IMR-90 (cell line): ENCODE measurements around the gene BCL11A. TPM values are rescaled to one million over a fixed set of nuclear protein-coding genes. Genes with fewer than 3 reads are reported as not detected.
A peak's percentile ranks its signal among the peaks of the same experiment; 100 is the strongest.

Experiments
- ATAC-seq: fragments of 200-7000 bp; cut with Tn5 transposase; 2 replicates; pipeline ENCODE4 v1.9.1; 2020; ENCODE audit warnings: low read depth, mild to moderate bottlenecking, moderate library complexity
- BruUV-seq: library from RNA; stranded (reverse); fragments of 400-500 nt; replicated peaks from 2 replicates; lab custom pipeline; 2021; lab: Mats Ljungman, UMichigan
- CTCF ChIA-PET: fragments of 300-600 bp; formaldehyde crosslinking; extraction: SDS; loops from one replicate; lab custom pipeline; 2021; ENCODE audit warnings: antibody characterized with exemption; lab: Yijun Ruan, JAX
- POLR2A ChIA-PET: fragments of 300-600 bp; sonication (Branson Sonifier 250); formaldehyde crosslinking; loops from one replicate; lab custom pipeline; 2022; ENCODE audit warnings: antibody characterized with exemption; ENCODE audit not compliant: unreplicated experiment; lab: Charles Lee
- DNase-seq: peaks from one replicate; pipeline ENCODE4 v3.0.0; 2013
- H2AFZ ChIP-seq: replicated peaks from 2 replicates; pipeline ENCODE3; 2013; ENCODE audit warnings: low read length, mild to moderate bottlenecking; ENCODE audit not compliant: poor library complexity
- H2AK5ac ChIP-seq: 2 replicates; pipeline ENCODE4 v1.6.1; 2013; ENCODE audit warnings: low read depth, low read length, inconsistent platforms
- H2AK9ac ChIP-seq: replicated peaks from 2 replicates; pipeline ENCODE3; 2013; ENCODE audit warnings: mild to moderate bottlenecking, low read depth, low read length, moderate library complexity; ENCODE audit not compliant: poor library complexity
- H2BK120ac ChIP-seq: 2 replicates; pipeline ENCODE4 v1.6.1; 2013; ENCODE audit warnings: low read depth, low read length, inconsistent platforms
- H2BK15ac ChIP-seq: 3 replicates; pipeline ENCODE4 v1.6.1; 2013; ENCODE audit warnings: low read depth, low read length, inconsistent platforms
- H2BK20ac ChIP-seq: 2 replicates; pipeline ENCODE4 v1.6.1; 2013; ENCODE audit warnings: low read depth, mild to moderate bottlenecking, inconsistent platforms, low read length, moderate library complexity
- H2BK5ac ChIP-seq: 2 replicates; pipeline ENCODE4 v1.6.1; 2013; ENCODE audit warnings: mild to moderate bottlenecking, low read depth, low read length, inconsistent platforms; ENCODE audit not compliant: poor library complexity, severe bottlenecking
- H3K14ac ChIP-seq: replicated peaks from 2 replicates; pipeline ENCODE4 v1.6.1; 2013; ENCODE audit warnings: low read depth, low read length, inconsistent platforms
- H3K18ac ChIP-seq: 2 replicates; pipeline ENCODE4 v1.6.1; 2013; ENCODE audit warnings: low read depth, low read length, control low read depth
- H3K23ac ChIP-seq: 2 replicates; pipeline ENCODE4 v1.6.1; 2013; ENCODE audit warnings: low read depth, low read length, inconsistent platforms
- H3K27ac ChIP-seq: 2 replicates; pipeline ENCODE4 v1.5.1; 2013; ENCODE audit warnings: mild to moderate bottlenecking, control low read depth, low read length; ENCODE audit not compliant: insufficient read depth
- H3K27me3 ChIP-seq: 2 replicates; pipeline ENCODE4 v1.6.1; 2013; ENCODE audit warnings: low read length; ENCODE audit not compliant: control insufficient read depth, insufficient read depth
- H3K36me3 ChIP-seq: 2 replicates; pipeline ENCODE4 v1.6.1; 2013; ENCODE audit warnings: low read length, mixed read lengths; ENCODE audit not compliant: control insufficient read depth, insufficient read depth
- H3K4ac ChIP-seq: 2 replicates; pipeline ENCODE4 v1.6.1; 2013; ENCODE audit warnings: low read depth, low read length, inconsistent platforms
- H3K4me1 ChIP-seq: 2 replicates; pipeline ENCODE4 v1.6.1; 2013; ENCODE audit warnings: low read length, mixed read lengths; ENCODE audit not compliant: control insufficient read depth, insufficient read depth
- H3K4me2 ChIP-seq: 2 replicates; pipeline ENCODE4 v1.6.1; 2013; ENCODE audit warnings: low read depth, mild to moderate bottlenecking, control low read depth, low read length, moderate library complexity
- H3K4me3 ChIP-seq: 2 replicates; pipeline ENCODE4 v1.5.1; 2013; ENCODE audit warnings: low read depth, mild to moderate bottlenecking, control low read depth, low read length, moderate library complexity; ENCODE audit not compliant: insufficient read depth
- H3K56ac ChIP-seq: 2 replicates; pipeline ENCODE4 v1.6.1; 2013; ENCODE audit warnings: low read length, inconsistent platforms; ENCODE audit not compliant: insufficient read depth; ENCODE audit errors: extremely low read depth
- H3K79me1 ChIP-seq, 2 experiments: 2 replicates each; pipeline ENCODE4 v1.6.1; 2013; ENCODE audit warnings: low read length in 2 of 2, inconsistent platforms in 1 of 2, low read depth in 1 of 2
- H3K9ac ChIP-seq: 2 replicates; pipeline ENCODE4 v1.6.1; 2013; ENCODE audit warnings: low read depth, low read length, control low read depth
- H3K9me1 ChIP-seq: 2 replicates; pipeline ENCODE4 v1.6.1; 2013; ENCODE audit warnings: low read length, inconsistent platforms; ENCODE audit not compliant: insufficient read depth
- H3K9me3 ChIP-seq: 2 replicates; pipeline ENCODE4 v1.6.1; 2013; ENCODE audit warnings: low read length; ENCODE audit not compliant: control insufficient read depth, insufficient read depth
- H4K20me1 ChIP-seq: 2 replicates; pipeline ENCODE4 v1.6.1; 2013; ENCODE audit warnings: low read length, inconsistent platforms; ENCODE audit not compliant: insufficient read depth
- H4K5ac ChIP-seq: 2 replicates; pipeline ENCODE4 v1.6.1; 2013; ENCODE audit warnings: mild to moderate bottlenecking, low read depth, low read length, control low read depth
- H4K8ac ChIP-seq, 2 experiments: 2 replicates each; pipeline ENCODE4 v1.6.1; 2013; ENCODE audit warnings: low read depth in 2 of 2, low read length in 2 of 2, control low read depth in 1 of 2, inconsistent platforms in 1 of 2
- H4K91ac ChIP-seq: 2 replicates; pipeline ENCODE4 v1.6.1; 2013; ENCODE audit warnings: low read depth, low read length, inconsistent platforms; ENCODE audit not compliant: insufficient read depth
- BHLHE40 ChIP-seq: fragments of 150-350 bp; IDR thresholded peaks from 2 replicates; pipeline ENCODE4 v1.6.1; 2016; ENCODE audit warnings: mild to moderate bottlenecking, low read depth, low read length
- CEBPB ChIP-seq: IDR thresholded peaks from 2 replicates; pipeline ENCODE4 v1.6.1; 2012; ENCODE audit warnings: low read depth, low read length, improper control_type of control experiment
- CHD1 ChIP-seq: IDR thresholded peaks from 2 replicates; pipeline ENCODE4 v1.6.1; 2012; ENCODE audit warnings: low read depth, low read length, improper control_type of control experiment
- FOS ChIP-seq: fragments of 150-350 bp; IDR thresholded peaks from 2 replicates; pipeline ENCODE4 v1.6.1; 2016; ENCODE audit warnings: low read depth, low read length
- MAFK ChIP-seq: IDR thresholded peaks from 2 replicates; pipeline ENCODE4 v1.6.1; 2012; ENCODE audit warnings: low read depth, low read length, improper control_type of control experiment
- MAZ ChIP-seq: IDR thresholded peaks from 2 replicates; pipeline ENCODE4 v1.6.1; 2012; ENCODE audit warnings: low read depth, mild to moderate bottlenecking, low read length, improper control_type of control experiment, moderate library complexity, borderline replicate concordance
- MXI1 ChIP-seq: IDR thresholded peaks from 2 replicates; pipeline ENCODE4 v1.6.1; 2012; ENCODE audit warnings: low read depth, mild to moderate bottlenecking, low read length, moderate library complexity, borderline replicate concordance
- NFE2L2 ChIP-seq: fragments of 150-350 bp; IDR thresholded peaks from 2 replicates; pipeline ENCODE4 v1.6.1; 2016; ENCODE audit warnings: low read depth, mild to moderate bottlenecking, low read length
- POLR2A ChIP-seq: IDR thresholded peaks from 2 replicates; pipeline ENCODE4 v1.6.1; 2012; ENCODE audit warnings: mild to moderate bottlenecking, low read depth, low read length
- RAD21 ChIP-seq: IDR thresholded peaks from 2 replicates; pipeline ENCODE4 v1.6.1; 2012; ENCODE audit warnings: low read length, improper control_type of control experiment
- RCOR1 ChIP-seq: IDR thresholded peaks from 2 replicates; pipeline ENCODE4 v1.6.1; 2012; ENCODE audit warnings: mild to moderate bottlenecking, low read length, improper control_type of control experiment; ENCODE audit not compliant: insufficient replicate concordance
- RFX5 ChIP-seq: IDR thresholded peaks from 2 replicates; pipeline ENCODE4 v1.8.0; 2012; ENCODE audit warnings: low read depth, mild to moderate bottlenecking, low read length, moderate library complexity
- SMC3 ChIP-seq: fragments of 150-350 bp; IDR thresholded peaks from 2 replicates; pipeline ENCODE4 v1.6.1; 2016; ENCODE audit warnings: low read depth, mild to moderate bottlenecking, antibody characterized with exemption, low read length, moderate library complexity
- WGBS, 2 experiments: methylation state at CpG; one replicate each; pipeline versions ENCODE4 v1.1.5 to v1.1.7; 2013; ENCODE audit warnings: missing lambda C conversion rate in 2 of 2; ENCODE audit not compliant: insufficient read length in 1 of 2; ENCODE audit errors: extremely low coverage in 2 of 2; 5-methylcytosine and 5-hydroxymethylcytosine counted together
- dilution Hi-C: fragments of 300-500 bp; cut with HindIII; formaldehyde crosslinking; loops from one replicate; pipeline ENCODE4 v1.14.3; 2018; ENCODE audit warnings: low sequenced_read_pairs; ENCODE audit not compliant: unreplicated experiment
- in situ Hi-C: fragments of 300-500 bp; cut with MboI; formaldehyde crosslinking; loops from 3 replicates; pipeline ENCODE4 v1.14.3; 2019; ENCODE audit warnings: low sequenced_read_pairs, inconsistent platforms, mixed read lengths
- intact Hi-C: fragments of 100-400 bp; cut with micrococcal nuclease; formaldehyde crosslinking; loops from 2 replicates; pipeline ENCODE4 v1.10.0; 2022
- polyA plus RNA-seq, 3 experiments: library from polyadenylated mRNA; depleted of rRNA; stranded (reverse); fragments of >200 nt; gene quantifications; 2 replicates each; pipeline ENCODE4 v1.2.3, GENCODE V29; 2012; ENCODE audit warnings: low replicate concordance in 1 of 3
- total RNA-seq: library from RNA; depleted of rRNA; stranded (reverse); fragments of >200 nt; gene quantifications from 2 replicates; pipeline ENCODE4 v1.2.3, GENCODE V29; 2012
- TF ChIP-seq, protein P1 (sequence below): fragments of 150-350 bp; IDR thresholded peaks from 2 replicates; pipeline ENCODE4 v1.6.1; 2017; ENCODE audit warnings: mild to moderate bottlenecking, antibody characterized with exemption, low read length, low read depth
- TF ChIP-seq, protein P2 (sequence below): conservative IDR thresholded peaks from 2 replicates; pipeline ENCODE4 v1.5.1; 2012; ENCODE audit warnings: mild to moderate bottlenecking, low read depth, low read length, improper control_type of control experiment
- TF ChIP-seq, protein P3 (sequence below): fragments of 150-350 bp; IDR thresholded peaks from 2 replicates; pipeline ENCODE4 v1.6.1; 2016; ENCODE audit warnings: low read depth, mild to moderate bottlenecking, low read length, moderate library complexity, borderline replicate concordance

BCL11A gene
- total and polyA plus RNA-seq, 2 of the 4 experiments (the other 2 are of a cell fraction), result 1.0 to 1.1 TPM

DNA sequence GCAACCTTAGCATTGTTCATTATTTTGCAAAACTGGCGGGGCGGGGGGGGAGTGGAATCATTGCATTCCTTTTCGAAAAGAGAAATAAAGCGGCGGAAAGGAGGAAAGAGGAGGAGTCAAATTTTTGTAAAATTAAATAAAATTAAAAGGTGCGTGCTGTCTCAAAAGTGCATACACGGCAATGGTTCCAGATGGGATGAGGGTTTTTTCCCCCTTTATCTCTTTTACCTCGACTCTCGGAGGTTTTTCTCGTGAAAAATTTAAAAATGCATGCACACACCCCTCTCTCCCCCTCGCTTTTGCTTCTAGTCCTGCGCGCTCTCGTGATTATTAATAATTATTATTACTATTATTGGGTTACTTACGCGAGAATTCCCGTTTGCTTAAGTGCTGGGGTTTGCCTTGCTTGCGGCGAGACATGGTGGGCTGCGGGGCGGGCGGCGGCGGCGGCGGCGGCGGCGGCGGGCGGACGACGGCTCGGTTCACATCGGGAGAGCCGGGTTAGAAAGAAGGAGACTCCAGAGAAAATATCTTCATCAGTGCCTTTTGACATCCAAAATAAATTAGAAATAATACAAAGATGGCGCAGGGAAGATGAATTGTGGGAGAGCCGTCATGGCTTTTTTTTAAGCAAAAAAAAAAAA, 481 bp downstream of the BCL11A start:
- dilution Hi-C loops, result no loop called here
- Histone ChIP-seq H3K18ac (no peak overlapping the region), H4K8ac (no peak overlapping the region), H3K23ac (no peak overlapping the region), H3K4me2 (peak overlapping the region; percentile 73), H4K5ac (no peak overlapping the region), H2BK20ac (no peak overlapping the region), H3K9ac (no peak overlapping the region), H2BK15ac (no peak overlapping the region), H3K14ac (no peak overlapping the region), H2AK9ac (no peak overlapping the region), H3K79me1 (no peaks in the 10 kb centered on the region), H3K9me1 (no peaks in the 10 kb centered on the region), H2AFZ (peak overlapping the region; percentile 81), H3K27ac (no peak overlapping the region), H2BK5ac (no peak overlapping the region), H4K91ac (no peak overlapping the region), H3K4me1 (no peaks in the 10 kb centered on the region), H3K4me3 (peak overlapping the region; percentile 39), H2AK5ac (no peak overlapping the region), H4K20me1 (no peaks in the 10 kb centered on the region), H3K4ac (no peak overlapping the region), H3K36me3 (no peaks in the 10 kb centered on the region), H3K9me3 (no peaks in the 10 kb centered on the region), H3K27me3 (peaks cover 56% of the 10 kb centered on the region), H2BK120ac (no peak overlapping the region), H3K56ac (no peak overlapping the region)
- in situ Hi-C loops, result no loop called here
- intact Hi-C loops, result loop anchor here (10.0 kb wide), 1 partner anchor 1978 kb away; no protein-coding TSS in a partner anchor
- POLR2A ChIA-PET, result interaction anchor here (0.5 kb wide), 1 partner anchor 1309 kb away, joined by 20 read pairs; no protein-coding TSS in a partner anchor
- whole genome bisulfite sequencing, 2 experiments, result no CpG with 5 or more reads among the region's 38 CpGs
- DNase-seq, result no peak
- TF ChIP-seq RCOR1, result no peak
- TF ChIP-seq, protein P1, sequence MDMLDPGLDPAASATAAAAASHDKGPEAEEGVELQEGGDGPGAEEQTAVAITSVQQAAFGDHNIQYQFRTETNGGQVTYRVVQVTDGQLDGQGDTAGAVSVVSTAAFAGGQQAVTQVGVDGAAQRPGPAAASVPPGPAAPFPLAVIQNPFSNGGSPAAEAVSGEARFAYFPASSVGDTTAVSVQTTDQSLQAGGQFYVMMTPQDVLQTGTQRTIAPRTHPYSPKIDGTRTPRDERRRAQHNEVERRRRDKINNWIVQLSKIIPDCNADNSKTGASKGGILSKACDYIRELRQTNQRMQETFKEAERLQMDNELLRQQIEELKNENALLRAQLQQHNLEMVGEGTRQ, result no peak
- no peak for TF ChIP-seq RFX5
- TF ChIP-seq, protein P2, sequence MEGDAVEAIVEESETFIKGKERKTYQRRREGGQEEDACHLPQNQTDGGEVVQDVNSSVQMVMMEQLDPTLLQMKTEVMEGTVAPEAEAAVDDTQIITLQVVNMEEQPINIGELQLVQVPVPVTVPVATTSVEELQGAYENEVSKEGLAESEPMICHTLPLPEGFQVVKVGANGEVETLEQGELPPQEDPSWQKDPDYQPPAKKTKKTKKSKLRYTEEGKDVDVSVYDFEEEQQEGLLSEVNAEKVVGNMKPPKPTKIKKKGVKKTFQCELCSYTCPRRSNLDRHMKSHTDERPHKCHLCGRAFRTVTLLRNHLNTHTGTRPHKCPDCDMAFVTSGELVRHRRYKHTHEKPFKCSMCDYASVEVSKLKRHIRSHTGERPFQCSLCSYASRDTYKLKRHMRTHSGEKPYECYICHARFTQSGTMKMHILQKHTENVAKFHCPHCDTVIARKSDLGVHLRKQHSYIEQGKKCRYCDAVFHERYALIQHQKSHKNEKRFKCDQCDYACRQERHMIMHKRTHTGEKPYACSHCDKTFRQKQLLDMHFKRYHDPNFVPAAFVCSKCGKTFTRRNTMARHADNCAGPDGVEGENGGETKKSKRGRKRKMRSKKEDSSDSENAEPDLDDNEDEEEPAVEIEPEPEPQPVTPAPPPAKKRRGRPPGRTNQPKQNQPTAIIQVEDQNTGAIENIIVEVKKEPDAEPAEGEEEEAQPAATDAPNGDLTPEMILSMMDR, result no peak
- TF ChIP-seq, protein P3, sequence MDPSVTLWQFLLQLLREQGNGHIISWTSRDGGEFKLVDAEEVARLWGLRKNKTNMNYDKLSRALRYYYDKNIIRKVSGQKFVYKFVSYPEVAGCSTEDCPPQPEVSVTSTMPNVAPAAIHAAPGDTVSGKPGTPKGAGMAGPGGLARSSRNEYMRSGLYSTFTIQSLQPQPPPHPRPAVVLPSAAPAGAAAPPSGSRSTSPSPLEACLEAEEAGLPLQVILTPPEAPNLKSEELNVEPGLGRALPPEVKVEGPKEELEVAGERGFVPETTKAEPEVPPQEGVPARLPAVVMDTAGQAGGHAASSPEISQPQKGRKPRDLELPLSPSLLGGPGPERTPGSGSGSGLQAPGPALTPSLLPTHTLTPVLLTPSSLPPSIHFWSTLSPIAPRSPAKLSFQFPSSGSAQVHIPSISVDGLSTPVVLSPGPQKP, result no peak
- no peak for TF ChIP-seq FOS
- TF ChIP-seq CEBPB, result no peak
- no peak for TF ChIP-seq NFE2L2
- TF ChIP-seq BHLHE40, result no peak
- no peak for TF ChIP-seq MAFK
- TF ChIP-seq MXI1, result no peak
- no peak for TF ChIP-seq SMC3
- TF ChIP-seq CHD1, result no peak
- no peak for TF ChIP-seq RAD21
- TF ChIP-seq POLR2A, result no peak
- no peak for TF ChIP-seq MAZ
- CTCF ChIA-PET, result no interaction called here
- no TSS peak for BruUV-seq
- ATAC-seq, result no peak
